IPS DF 4.7 (cell line): ENCODE measurements around the gene ARHGEF39.
"Not testable (repeated sequence)": the region's sequence is repeated elsewhere in the genome, so short reads cannot be mapped to it uniquely, and the experiment has no call there.

ENCODE experiments used
- DNase-seq: peaks from one replicate; pipeline ENCODE4 v3.0.0-alpha.2; 2013; ENCODE audit warnings: low spot score; ENCODE audit errors: extremely low read depth

The ARHGEF39 gene

GRCh38 chr9:35619800-35620158 lies 45.2 kb downstream of the ARHGEF39 start:
- DNase-seq: no peak

GRCh38 chr9:35618854-35619799 lies 45.9 kb downstream of the ARHGEF39 start:
- DNase-seq: no peak

GRCh38 chr9:35618325-35618727 lies 46.7 kb downstream of the ARHGEF39 start, which contains the start of gene CD72:
TSS of gene CD72 (minus strand) at chr9:35618413. CDS start at chr9:35618303, 110 bp downstream.
- DNase-seq: no peak

GRCh38 chr9:35617548-35617947 lies 47.4 kb downstream of the ARHGEF39 start:
- no peak for DNase-seq

- no peak for DNase-seq
Observed at GRCh38 chr9:35616681-35617459, 48.1 kb downstream of the ARHGEF39 start.

GRCh38 chr9:35615981-35616680 lies 48.9 kb downstream of the ARHGEF39 start:
- DNase-seq: no peak

- DNase-seq: no peak
Observed at GRCh38 chr9:35612843-35613242, 52.2 kb downstream of the ARHGEF39 start.

GRCh38 chr9:35612066-35612465 lies 52.9 kb downstream of the ARHGEF39 start:
- DNase-seq: not testable (repeated sequence)

GRCh38 chr9:35611230-35611797 lies 53.7 kb downstream of the ARHGEF39 start:
- no peak for DNase-seq

- DNase-seq: no peak
Observed at GRCh38 chr9:35609820-35610163, 55.2 kb downstream of the ARHGEF39 start.
